Measurements from ENCODE around the gene HOOK1.

GRCh38 chr1:59879996-59880505 is 65.3 kb downstream of the HOOK1 start:
- TF ChIP-seq EP300 (IDR thresholded peaks at IDR 0.05; ENCODE audit: borderline replicate concordance) = no peak
- TF ChIP-seq EGR1 (IDR thresholded peaks at IDR 0.05) = no peak
- TF ChIP-seq TAF1 (IDR thresholded peaks at IDR 0.05; ENCODE audit: low read depth) = no peak
- no peak for TF ChIP-seq USF1 (IDR thresholded peaks at IDR 0.05)
